ENCODE measurements around the gene BEST1. TPM values are rescaled to one million over a fixed set of nuclear protein-coding genes. Genes with fewer than 3 reads are reported as not detected.

BEST1 gene
- total RNA-seq, 1 experiment from 2014 or later = 0.81 TPM

GRCh38 chr11:61972672-61973475 lies 22.7 kb downstream of the BEST1 start:
- Histone ChIP-seq H3K4me3 (peak overlapping the region; percentile 44), H3K4me1 (replicated peaks; ENCODE audit: insufficient read depth) (peaks cover 91% of the 10 kb centered on the region), H3K27ac (peak overlapping the region; percentile 99), H3K9me3 (ENCODE audit: insufficient read depth, low read depth) (no peaks in the 10 kb centered on the region), H3K79me2 (ENCODE audit: low read depth) (peaks cover 37% of the 10 kb centered on the region), H3K27me3 (ENCODE audit: insufficient read depth, low read depth) (no peaks in the 10 kb centered on the region), H3K9me2 (ENCODE audit: insufficient read depth) (no peaks in the 10 kb centered on the region), H3F3A (ENCODE audit: insufficient read depth, low read depth) (peaks cover 57% of the 10 kb centered on the region), H4K20me1 (ENCODE audit: insufficient read depth) (no peaks in the 10 kb centered on the region), H2AFZ (no peak overlapping the region), H3K4me2 (peak overlapping the region; percentile 99), H3K36me3 (ENCODE audit: low read depth) (no peaks in the 10 kb centered on the region)
- ChIA-PET POLR2A (ENCODE audit: unreplicated experiment) (interaction anchor here (0.5 to 1.4 kb wide), 9 partner anchors 11 to 158 kb away, joined by 3 to 13 read pairs (median 6); no protein-coding TSS in a partner anchor), CTCF (interaction anchor here (0.6 to 1.0 kb wide), 3 partner anchors 40 to 81 kb away, joined by 4 to 5 read pairs (median 4); no protein-coding TSS in a partner anchor)
- intact Hi-C loops (cut with micrococcal nuclease; ENCODE audit: unreplicated experiment) = loop anchor here (1.0 to 5.0 kb wide), 5 partner anchors 13 to 276 kb away; no protein-coding TSS in a partner anchor
- TF ChIP-seq CTCF (conservative IDR thresholded peaks at IDR 0.05) = no peak
- TF ChIP-seq EZH2 (IDR thresholded peaks at IDR 0.05; ENCODE audit: low read depth) = no peak
- BruUV-seq (replicated peaks) = TSS peak; percentile 5
- DNase-seq = peak; percentile 48 to 97

GRCh38 chr11:61973476-61974162 lies 23.5 kb downstream of the BEST1 start:
- Histone ChIP-seq H2AFZ (no peak overlapping the region), H3K79me2 (ENCODE audit: low read depth) (peaks cover 29% of the 10 kb centered on the region), H3K9me3 (ENCODE audit: insufficient read depth, low read depth) (no peaks in the 10 kb centered on the region), H3F3A (ENCODE audit: insufficient read depth, low read depth) (peaks cover 55% of the 10 kb centered on the region), H3K9me2 (ENCODE audit: insufficient read depth) (no peaks in the 10 kb centered on the region), H3K27ac (peak overlapping the region; percentile 99), H4K20me1 (ENCODE audit: insufficient read depth) (no peaks in the 10 kb centered on the region), H3K36me3 (ENCODE audit: low read depth) (no peaks in the 10 kb centered on the region), H3K4me2 (peak overlapping the region; percentile 99), H3K4me3 (no peak overlapping the region), H3K4me1 (replicated peaks; ENCODE audit: insufficient read depth) (peaks cover 97% of the 10 kb centered on the region), H3K27me3 (ENCODE audit: insufficient read depth, low read depth) (no peaks in the 10 kb centered on the region)
- DNase-seq = peak in 1 of 2 experiments; percentile 2
- intact Hi-C loops (cut with micrococcal nuclease; ENCODE audit: unreplicated experiment) = loop anchor here (5.0 kb wide), 1 partner anchor 276 kb away; no protein-coding TSS in a partner anchor
- ChIA-PET POLR2A (ENCODE audit: unreplicated experiment) (interaction anchor here (1.0 to 1.4 kb wide), 3 partner anchors 11 to 72 kb away, joined by 3 to 13 read pairs (median 4); no protein-coding TSS in a partner anchor), CTCF (no interaction called here)
- TF ChIP-seq CTCF (conservative IDR thresholded peaks at IDR 0.05) (no peak), EZH2 (IDR thresholded peaks at IDR 0.05; ENCODE audit: low read depth) (no peak)
- BruUV-seq (replicated peaks) = no TSS peak

All from PC-9 (cell line).